SHP77 treated with DMSO at 0.1 percent for 48 hours (cell line): Measurements from ENCODE around the gene AP1S1.
A peak's percentile ranks its signal among the peaks of the same experiment; 100 is the strongest.

Source experiments
- DNase-seq: peaks from one replicate; lab custom pipeline; 2025; lab: John Stamatoyannopoulos, UW

AP1S1 gene

GRCh38 chr7:101159696-101160674 is 5.7 kb downstream of the AP1S1 start:
- no peak for DNase-seq

GRCh38 chr7:101160910-101161309 is 6.6 kb downstream of the AP1S1 start:
- no peak for DNase-seq

DNA sequence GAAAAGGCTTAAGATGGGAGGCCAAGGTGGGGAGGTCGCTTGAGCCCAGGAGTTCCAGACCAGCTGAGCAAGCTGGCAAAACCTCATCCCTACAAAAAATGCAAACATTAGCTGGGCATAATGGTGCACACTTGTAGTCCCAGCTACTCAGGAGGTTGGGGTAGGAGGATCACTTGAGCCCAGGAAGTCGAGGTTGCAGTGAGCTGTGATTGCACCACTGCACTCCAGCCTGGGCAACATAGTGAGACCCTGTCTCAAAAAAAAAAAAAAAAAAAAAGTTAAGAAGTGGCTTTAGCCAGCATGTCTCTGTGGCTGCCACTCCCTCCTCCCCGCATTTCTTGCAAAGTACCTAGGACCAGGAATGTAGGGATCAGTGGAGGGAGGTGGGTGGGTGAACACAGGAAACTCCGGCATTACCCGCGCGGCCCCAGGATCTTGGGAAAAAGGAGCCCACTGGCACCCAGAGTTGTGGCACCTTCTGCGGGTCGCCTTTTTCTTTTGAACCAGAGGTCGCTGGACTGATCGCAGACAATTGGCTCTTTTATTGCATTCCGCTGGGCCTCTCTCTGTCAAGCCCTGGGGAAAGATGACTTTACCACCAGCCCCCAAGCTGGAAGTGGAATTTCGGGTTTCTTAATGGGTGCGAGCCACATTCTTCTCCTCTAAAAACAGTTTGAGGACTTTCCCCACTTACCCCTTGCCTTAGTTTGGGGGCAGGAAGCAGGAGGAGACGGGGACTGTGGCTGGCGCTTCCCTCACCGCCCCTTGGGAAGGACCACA is 7.6 kb downstream of the AP1S1 start:
- no peak for DNase-seq

GRCh38 chr7:101162551-101163278 is 8.4 kb downstream of the AP1S1 start:
- DNase-seq: no peak

GRCh38 chr7:101163279-101164070 is 9.2 kb downstream of the AP1S1 start:
- DNase-seq: no peak

GRCh38 chr7:101164071-101164840 is 10.0 kb downstream of the AP1S1 start:
- DNase-seq: no peak

DNA sequence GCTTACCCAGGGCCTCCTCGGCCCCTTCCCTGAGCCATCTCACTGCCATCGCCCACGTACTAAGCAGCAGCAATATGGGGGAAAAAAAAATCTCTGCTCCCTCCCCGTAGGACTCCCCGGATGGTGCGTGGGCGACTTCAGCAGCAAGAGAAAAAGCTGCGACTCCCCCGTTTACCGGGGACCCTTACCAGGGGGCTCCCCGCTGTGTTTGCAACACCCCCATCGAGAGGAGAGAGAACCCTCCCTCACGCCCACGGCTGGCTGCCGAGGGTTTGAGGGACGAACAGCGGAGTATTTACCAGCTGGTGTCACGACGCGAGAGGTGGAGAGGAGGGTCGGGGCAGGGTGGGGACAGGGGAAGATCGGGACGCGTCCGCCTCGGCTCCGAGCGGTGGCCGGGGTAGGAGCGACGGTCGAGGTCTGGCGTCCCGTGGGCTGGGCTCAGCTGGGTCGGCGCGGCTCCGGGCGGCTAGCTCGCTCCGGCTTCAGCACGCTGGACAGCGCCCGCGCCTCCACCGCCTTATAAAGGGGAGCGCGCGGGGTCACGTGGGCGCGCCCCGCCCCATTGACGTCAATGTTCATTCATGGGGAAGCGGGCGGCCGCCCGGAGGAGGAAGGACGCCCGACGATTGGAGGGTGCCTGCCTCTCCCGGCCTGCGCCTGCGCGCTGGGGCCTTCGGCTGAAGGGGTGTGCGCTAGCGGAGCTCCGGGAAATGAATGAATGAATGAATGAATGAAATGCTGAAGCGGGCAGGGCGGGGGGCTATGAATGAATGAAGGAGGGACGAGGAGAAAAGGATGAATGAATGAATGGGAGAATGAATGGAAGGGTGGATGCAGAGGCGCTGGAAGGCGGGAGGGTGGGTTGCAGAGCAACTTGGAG is 11.0 kb downstream of the AP1S1 start, which contains the start of gene VGF:
VGF (minus strand) TSS at position 495 of the 883 bp plus-strand sequence. CDS start 726 bp downstream, outside the sequence.
- DNase-seq: peak; percentile 90

DNA sequence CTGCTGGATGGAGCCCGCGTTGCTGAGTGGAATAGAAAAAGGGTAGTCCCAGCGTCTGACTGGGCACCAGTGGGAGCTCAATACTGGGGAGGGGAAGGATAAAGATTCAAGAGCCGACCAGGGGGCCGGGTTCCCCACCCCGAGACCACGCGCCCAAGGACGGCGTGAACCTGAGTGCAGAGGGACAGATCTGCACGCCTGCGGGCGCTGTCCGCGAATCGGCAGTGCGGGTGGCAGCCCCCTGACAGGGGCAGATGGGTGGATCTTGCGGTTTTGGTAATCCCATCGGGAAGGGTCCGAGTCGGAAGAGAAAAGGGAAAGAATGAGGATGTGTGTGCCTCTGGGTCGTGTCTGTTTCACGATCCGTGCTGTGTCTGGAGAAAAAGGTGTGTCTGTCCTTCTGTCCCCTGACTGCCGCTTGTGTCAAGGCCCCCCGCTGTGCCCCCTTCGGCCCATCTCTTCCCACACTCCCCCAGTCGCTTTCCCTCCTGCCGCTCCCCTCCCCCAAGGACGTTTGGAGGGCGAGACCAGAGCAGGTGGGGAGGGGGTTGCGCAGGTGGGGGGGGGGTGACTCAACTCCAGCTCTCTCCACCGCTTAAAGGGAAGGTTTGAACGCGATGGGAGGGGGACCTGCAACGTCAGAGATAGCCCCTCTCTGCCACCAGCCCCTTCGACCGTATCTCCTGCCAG is 11.8 kb downstream of the AP1S1 start:
- no peak for DNase-seq

- DNase-seq: no peak
These were observed 12.3 kb downstream of the AP1S1 start for GRCh38 chr7:101166648-101166908.

DNA sequence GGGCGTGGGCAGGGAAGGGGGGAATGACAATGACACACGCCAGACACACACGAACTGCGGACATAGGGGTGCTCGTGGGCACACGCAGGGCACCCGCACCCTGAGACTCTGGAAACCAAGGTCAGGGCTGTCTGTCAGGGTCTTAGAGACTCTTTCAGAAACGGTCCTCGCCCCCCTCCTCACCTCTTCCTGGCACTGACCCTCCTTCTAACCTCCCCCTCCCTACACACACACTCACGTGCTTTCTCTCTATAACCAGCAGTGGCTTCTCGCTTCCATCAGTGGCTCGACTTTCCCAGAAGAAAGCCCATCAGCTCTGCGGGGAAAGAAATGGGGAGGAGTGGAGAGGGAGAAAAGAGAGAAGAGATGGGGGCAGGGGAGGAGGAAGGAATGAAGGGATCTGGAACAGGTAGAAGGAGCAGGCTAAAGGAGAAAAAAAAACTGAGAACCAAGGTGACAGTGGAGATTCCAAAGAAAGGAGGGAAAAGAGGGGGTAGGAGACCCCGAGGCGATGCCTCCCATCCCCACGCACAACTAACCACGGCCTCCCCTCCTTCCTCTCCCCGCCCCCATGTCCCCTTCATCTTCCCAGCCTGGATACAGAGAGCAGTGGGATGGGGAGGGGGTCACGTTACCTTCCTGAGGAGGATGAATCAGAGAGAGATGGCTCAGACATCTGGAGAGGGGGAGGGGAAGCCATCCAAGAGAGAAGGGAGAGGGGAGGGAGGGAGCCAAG is 12.8 kb downstream of the AP1S1 start:
- peak; percentile 35 for DNase-seq

DNA sequence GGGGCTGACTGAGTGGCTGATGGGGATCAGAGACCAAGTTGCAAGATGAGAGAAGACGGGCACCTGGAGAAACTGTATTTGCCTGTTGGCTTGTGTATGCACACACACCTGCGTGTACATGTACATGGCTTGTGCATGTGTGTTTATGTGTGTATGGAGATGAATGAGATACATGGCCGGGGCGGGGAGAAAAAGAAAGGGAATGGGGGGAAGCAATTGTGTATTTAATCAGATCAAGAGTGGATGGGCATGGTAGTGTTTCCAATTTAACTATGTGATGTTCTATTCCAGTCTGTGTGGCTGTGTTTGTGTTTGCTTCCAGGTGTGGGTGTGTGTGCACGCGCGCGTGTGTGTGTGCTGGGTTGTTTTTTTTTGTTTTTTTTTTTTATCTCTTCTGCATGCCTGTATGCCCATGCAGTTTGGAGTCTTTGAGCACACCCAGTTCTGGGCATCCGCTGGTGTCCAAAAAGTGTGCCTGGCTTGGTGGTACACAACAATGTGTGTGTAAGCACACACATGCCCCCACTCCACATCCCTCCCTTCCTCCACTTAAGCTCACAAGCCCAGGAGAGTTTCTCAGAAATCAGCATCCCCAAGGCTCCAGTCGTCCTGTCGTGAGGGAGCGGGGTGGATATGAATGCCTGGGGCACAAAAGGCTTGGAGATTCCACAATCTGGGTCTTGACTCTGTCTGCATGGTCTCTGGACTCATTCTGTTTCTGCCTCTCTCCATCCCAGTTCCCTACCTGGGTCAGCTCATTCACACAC is 13.6 kb downstream of the AP1S1 start:
- no peak for DNase-seq

DNA sequence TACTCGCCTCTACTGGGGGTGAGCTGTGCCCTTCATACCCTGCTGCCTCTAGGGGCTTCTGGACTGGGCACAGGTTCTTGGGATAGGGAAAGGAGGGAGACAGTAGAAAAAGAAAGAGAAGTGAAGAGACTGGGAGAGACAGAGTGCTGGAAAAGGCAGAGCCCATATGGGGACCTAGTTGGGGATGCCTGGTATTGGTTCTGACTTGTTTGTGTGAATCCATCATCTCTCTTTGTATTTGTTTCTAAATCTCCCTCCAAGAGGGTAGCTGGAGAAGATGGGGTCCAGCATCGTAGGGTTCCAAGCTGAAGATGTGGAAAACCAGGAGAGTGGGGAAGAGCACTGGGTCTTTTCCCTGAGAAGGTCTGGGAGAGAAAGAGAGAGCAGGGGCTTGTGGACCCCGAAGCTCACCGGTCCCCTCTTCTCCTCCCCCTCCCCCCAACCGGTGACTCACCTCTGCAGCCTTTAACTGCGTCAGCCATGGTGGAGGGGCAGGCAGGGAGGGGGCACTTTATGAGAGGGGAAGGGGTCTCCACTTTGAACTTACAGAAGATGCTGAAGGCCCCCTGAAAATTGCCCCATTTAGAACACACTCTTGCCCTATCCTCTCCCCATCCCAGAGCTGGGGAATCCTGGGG is 14.3 kb downstream of the AP1S1 start:
- no peak for DNase-seq

DNA sequence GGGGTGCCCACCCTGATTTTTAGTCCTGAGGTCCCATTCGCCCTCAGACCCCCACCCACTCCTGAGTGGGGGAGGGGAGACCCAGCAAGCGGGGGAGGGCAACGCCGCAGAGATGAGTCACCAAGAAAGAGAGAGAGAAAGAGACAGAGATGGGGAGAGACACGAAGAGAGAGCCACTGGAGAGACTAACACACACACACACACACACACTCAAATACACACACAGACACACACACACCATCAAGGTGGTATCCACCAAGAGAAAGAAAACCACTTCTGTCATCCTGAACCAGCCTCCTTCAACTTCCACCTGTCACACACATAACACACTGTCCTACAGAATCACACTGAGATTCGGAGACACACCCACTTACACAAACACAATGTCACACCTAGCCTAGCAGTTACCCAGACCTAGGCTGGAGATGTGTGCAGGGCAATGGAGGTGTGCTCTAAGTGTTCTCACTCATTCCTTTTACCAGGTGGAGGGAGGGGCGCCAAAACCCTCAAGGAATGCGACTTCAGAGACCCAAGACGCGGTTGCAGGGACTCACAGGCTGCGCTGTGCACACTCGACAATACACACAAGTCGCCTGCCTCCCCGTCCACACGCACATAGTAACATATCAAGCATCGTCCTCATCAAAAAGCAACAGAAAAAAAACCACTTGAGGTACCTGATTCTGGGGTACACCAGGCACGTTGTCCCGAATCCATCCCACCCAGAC is 15.0 kb downstream of the AP1S1 start:
- DNase-seq: no peak

DNA sequence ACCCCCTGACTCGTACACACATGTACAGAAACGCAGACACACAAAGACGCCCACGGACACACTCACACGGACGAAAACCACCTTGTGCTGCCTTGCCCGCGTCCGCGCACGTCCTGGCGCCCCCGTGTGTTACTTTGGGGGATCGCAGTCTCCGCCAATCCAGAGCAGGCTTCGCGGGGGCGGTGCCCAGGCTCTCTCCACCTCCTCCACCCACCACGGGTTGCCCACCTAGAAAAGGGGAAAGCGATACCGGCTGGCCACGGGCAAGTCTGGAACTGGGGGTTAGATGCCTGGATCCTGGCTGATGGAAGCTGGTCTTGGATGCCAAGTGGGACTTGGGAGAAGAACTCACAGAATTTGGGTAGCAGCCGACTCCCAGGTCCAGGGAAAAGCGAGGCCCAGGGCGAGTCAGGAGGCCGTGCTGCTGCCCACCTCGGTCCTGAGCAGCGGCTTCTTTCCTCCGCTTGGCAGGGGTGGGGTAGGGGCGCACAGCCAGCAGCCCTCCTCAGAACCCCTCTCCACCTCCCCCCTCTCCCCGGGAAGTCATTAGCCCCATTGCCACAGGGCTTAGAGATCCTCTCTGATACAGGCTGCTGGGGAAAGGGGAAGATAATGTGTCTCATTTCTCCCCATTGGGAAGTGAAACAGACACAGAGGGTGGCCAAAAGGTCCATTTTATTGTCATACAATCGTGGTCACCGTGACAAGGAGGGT is 15.7 kb downstream of the AP1S1 start:
- no peak for DNase-seq

- no peak for DNase-seq
These were observed 16.6 kb downstream of the AP1S1 start for GRCh38 chr7:101170617-101171441.
